ENCODE measurements around the gene PKD2L1.
"Not testable (repeated sequence)": the region's sequence is repeated elsewhere in the genome, so short reads cannot be mapped to it uniquely, and the experiment has no call there.

PKD2L1 gene

DNA sequence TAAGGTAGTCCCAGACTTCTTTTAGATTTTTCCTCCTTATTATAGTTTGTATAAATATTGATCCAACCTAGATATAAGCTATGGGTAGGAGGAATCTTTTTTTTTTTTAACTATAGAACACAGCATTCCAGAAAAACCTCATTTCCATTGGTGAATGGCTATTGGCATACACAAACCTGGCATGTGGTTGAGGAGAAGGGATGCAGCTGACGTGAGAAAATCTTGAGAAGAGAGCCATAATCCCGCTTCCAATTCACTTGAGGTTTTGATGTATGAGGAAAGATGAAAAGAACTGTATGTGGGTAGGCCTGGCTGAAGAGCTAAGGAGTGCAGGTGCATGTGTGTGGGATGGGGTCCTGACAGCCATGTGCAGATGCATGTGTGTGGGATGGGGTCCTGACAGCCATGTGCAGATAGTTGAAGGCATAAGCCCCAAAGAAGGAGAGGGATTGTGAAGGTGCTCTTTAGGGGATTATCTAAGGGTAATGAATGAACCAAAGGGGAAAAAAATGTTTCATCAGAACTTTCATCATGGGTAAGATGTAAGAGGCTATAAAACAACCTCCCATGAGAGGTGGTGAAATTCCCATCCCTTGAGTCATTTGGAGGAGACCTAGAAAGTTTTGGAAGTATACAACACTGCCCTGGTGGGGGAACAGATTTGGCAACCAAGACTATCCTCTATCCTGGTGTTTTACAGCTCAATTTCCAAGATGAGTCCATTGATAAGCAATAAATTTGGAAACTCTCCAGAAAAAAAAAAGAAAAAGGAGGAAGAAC is 3.8 kb upstream of the PKD2L1 start:
- no peak for DNase-seq

DNA sequence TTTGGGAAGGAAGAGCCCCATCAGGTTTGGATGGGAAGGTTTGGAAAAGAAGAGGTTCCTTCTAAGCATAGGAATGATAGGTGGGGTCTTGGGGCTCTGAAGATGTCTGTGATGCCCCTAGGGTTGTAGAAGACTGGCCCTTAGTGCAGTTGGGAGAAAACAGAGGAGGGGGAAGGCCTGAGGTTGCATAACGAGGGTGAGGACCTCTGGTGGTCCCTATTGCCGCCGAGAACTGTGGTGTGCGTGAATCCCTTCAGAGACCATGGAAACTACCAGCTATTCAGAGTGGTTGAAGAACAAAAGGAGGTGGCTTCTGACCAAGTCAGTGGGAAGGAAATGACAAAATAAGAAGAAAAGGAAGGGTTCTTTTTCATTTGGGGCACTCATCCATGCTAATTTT is 3.1 kb upstream of the PKD2L1 start:
- no peak for DNase-seq

DNA sequence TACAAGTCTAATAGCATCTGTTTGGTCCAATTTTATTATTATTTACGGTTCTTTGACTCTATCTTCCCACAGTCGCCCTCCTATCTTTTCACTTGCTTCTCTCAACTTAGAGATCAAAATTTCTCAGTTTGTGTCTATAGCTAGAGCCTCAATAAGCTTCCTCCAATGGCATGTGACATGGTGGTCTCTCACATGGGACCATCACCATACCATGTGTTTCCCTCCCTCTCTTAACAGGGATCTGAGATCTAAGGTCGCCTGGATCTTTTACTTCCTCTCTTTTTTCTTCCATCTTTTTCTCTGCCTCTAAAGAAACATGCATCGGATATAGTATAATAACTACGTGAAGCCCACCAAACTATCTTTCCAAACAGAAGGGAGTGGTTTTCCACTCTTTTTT is 1.8 kb downstream of the PKD2L1 start:
- no peak for DNase-seq

DNA sequence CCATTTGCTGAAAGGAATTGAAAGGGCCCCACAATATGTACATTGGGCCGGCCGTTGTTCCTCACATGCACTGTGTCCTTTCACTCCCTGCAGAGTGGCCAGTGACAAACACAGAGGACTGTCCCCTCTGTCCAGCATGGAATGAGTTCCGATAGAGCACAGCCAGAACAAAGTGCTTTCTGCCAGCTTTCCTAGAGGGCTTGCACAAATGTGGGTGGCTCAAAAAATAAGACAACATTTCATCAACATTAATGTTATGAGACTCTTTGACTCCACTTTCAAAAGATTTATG is 2.4 kb downstream of the PKD2L1 start:
- DNase-seq = no peak

DNA sequence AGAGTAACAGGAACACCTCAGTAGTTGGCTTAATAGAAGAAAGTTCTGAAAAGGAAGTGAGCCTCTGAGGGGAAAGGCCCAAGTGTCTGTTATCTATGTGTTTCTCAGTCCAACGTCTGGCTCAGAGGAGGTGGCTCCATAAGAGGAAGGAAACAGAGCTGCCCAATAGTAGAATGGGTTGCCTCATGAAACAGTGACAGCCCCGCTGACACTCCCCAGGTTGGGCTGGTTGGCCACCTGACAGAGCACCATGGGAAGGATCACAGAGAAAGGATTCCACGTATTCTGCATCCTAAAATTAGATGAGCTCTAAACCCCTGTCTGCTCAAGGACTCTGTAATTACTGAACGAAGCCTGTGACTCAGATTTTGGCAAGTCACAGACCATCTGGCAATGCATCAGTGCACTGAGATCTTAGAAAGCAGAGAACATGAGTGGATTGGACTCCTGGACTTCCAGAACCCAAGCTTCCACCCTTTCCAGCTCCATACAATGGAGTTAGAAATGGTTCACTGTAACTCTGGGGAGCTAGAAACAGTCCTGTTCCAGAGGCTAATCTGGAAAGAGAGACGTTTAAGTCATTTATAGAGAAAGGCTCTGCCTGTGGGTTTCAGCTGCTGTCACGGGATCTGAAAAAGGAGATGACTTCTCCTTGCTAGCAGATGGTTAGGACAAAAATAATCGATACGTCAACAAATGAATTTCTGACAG is 2.9 kb downstream of the PKD2L1 start:
- no peak for DNase-seq

DNA sequence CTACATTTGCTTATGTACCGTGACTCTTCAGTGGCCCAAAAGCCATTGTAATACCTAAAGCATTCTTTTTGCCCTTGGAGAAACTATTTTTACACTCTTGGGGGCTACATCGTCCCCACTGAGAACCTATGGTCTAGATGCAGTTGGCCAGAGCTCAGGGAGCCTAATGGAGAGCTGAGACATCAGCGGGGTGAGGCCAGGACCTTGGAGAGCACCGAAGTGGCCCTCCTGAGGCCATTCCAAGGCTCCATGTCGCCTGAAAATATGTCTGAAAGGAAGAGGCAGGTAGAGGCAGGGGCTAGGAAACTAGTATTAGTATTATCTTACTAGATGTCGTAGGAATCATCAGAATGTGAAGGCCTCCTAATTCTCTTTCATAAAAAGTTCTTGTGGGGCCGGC is 4.9 kb downstream of the PKD2L1 start:
- no peak for DNase-seq

DNA sequence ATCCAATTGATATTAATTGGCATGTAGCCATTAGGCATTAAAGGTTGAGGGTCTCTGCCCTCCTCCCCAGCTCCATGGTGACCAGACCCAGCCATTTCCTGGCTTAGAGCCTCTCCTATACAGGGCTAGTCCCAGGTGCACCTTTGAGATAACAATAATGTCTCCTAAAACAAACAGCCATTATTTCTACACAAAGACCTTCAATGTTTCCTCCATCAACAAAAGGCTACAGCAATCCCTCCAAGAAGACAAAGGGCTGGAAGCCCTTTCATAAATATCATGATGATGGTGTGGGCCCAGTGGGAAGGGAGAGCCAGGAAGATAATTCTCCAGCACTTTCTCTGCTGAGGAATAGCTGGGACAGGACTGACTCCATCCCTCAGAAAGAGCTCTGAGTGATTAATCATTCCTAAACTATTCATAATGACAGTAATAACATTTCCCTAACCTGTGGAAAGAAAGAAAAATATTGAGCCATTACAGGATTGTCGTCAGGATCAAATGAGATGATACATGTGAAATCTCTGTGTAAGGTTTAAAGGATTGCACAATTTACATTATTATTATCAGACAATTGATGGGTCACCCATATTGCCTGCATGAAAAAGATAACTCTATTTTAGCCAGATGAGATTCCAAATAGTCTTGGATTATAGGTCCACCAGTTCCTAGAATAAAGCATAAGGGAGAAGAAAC is 10.2 kb downstream of the PKD2L1 start:
- DNase-seq = peak; percentile 22

DNA sequence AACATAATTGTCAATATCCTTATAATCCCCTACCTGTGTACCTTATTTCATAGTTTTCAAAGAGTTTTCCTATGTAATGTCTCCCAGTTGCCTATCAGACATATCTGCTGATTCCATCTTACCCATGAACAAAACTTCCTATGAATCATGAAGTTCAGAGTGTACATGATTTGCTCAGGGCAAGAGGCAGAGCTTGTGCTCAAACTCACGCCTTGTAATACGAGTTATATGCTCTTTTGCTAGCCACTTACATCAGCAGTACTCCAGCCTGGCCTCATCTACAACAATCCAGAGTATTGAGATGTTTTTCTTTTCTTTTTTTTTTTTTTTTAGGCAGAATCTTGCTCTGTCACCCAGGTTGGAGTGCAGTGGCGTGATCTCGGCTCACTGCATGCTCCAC is 11.8 kb downstream of the PKD2L1 start:
- DNase-seq = no peak

DNA sequence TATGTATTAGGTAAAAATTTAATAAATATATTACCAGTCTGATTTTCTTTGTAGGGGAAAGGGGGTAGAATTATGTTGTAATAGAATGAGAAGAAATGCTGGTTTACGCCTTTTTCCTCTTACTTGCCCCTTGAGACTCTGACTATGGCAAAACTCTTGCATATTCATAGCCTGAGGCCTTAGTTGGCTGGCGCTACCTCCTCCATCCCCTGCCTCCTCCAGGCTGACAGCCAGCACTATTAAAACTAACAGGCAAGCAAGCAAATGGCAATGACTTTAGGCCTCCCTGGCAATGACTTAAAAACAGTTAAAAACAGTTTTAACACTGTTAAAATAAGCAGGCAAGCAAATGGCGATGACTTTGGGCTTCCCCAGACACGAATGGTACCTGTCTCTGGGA is 14.4 kb downstream of the PKD2L1 start:
- no peak for DNase-seq

DNA sequence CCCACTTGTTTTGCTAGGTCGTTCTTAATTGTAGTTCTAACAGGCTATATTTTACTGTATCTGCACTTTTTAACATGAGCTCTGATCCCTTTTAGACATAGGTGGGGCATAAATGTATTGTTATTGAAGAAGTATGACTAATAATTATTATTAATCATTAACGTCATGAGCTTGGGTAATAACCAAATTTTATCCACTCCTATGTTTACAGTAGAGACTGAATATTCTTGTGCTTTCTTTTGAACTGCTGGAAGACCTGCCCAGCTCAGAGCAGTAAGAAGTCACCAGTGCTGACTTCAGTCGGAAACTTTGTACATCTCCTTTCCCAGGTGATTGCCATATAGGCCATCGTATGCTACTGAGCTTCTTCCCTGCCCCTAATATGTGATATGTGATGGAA is 18.7 kb downstream of the PKD2L1 start:
- DNase-seq = no peak

DNA sequence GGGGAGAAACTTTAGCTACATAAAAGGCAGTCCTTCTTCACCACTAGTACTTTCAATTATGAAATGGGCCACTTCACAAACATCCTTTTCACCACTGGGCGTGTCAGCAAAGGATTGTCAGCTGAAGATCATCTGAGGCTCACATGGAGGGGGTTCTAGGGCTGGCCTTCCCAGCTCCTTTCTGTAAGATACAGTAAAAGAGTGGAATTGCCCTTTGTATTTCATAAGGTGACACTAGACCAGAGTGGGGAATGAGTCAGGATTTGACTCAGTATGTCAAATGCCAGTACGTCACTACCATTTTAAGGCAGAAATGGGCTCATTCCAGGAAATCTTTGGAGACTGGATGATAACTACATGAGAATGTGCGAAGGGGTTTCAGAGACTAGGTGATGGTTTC is 22.3 kb downstream of the PKD2L1 start:
- no peak for DNase-seq

DNA sequence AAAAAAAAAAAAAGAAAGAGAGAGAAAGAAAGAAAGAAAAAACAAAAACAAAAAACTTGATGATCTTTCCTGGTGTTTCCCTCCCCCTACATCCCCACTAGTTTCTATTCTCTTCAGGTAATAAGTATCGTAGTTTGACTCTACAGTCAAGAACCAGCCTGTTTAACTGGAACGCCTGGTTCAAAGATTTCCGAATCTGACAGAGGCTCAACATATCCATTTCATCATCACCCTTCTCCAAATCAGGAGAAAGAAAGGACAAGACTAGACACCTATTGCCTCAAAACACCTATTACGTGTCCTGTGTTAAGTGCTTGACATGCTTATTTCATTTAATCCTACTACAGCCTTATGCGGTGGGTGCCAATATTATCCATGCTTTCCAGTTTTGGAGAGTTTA is 23.2 kb downstream of the PKD2L1 start:
- no peak for DNase-seq

DNA sequence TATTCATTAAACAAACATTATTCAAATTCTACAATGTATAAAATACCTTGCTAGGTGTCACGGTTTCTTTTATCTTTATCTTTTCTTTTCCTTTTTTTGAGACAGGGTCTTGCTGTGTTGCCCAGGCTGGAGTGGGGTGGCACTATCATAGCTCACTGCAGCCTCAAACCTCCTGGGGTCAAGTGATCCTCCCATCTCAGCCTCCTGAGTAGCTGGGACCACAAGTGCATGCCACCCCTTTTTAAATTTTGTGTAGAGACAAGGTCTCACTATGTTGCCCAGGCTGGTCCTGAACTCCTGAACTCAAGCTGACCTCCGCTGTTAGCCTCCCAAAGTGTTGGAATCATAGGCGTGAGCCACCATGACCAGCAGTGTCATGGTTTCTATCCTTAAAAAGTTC is 25.6 kb downstream of the PKD2L1 start:
- DNase-seq = no peak

DNA sequence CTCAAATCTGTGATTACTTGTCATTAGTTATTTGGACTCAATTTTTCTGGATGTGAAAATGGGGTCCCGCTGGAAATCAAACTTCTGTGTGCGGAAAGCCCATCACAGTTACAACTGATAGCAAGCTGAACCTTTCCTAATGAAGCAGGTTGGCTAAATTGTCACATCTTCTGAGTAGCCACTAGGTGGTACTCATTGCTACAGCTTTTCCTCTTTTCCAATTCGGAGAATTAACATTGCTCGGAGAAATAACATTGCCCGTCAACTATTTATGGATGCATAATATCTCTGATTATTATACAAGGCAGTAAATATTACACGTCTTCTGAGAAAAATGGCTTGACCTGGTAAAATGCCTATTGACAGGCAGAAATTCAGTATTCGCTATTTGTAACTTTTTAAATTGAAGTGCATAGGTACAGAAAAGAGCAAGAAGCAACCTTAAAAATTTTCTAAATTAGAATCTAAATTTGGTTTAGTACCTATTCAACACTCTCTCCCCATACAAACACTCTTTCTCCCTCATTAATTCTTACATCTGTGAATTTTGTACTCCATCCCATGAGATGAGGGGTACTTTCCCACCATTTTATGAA is 26.2 kb downstream of the PKD2L1 start:
- peak; percentile 77 for DNase-seq

DNA sequence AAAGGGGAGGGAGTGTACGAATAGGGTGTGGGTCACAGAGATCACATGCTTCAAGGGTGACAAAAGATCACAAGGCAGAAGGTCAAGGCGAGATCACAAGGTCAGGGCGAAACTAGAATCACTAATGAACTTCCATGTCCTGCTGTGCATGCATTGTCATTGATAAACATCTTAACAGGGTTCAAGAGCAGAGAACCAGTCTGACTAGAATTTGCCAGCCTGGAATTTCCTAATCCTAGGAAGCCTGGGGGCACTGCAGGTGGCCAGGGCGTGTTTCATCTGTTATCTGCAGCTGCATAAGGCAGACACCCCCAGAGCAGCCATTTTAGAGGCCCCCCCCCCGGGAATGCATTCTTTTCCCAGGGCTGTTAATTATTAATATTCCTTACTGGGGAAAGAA is 28.9 kb downstream of the PKD2L1 start:
- DNase-seq = peak; percentile 49

DNA sequence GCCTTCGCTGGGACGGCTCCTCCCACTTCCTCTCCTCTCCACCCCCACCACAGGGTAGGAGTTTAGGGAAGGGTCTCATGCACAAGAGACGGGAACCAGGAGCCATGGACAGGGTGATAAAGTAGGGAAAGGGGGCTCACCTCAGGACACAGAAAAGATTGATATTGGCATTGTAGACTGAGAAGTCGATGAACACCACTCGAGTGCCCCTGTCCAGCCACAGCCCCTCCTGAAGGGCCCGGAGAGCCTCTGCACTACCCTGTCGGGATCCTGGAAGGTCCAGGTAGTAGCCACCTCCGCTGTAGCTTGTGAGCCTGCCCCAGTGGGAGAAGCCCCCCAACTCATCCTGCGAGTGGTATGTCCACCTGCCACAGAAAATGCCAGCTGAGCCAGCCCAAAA is 32.8 kb downstream of the PKD2L1 start:
- no peak for DNase-seq

DNA sequence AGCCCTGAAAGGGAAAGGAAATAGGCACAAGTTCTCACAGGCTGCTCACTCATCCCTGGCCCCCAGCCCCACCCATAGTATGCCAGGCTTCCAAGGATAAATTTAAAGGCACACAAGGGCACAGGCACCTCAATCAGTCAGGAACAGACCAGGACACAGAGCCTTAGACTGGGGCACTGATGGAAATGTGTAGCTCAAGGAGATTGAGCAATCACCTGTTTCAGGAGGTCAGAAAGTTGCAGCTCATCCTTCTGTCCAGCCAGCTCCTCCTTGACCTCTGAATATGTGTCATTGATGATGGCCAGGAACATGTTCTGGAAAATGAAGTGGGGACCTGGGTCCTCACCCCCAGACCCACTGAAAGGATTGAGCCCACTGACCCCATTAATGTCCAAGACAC is 37.0 kb downstream of the PKD2L1 start:
- no peak for DNase-seq

DNA sequence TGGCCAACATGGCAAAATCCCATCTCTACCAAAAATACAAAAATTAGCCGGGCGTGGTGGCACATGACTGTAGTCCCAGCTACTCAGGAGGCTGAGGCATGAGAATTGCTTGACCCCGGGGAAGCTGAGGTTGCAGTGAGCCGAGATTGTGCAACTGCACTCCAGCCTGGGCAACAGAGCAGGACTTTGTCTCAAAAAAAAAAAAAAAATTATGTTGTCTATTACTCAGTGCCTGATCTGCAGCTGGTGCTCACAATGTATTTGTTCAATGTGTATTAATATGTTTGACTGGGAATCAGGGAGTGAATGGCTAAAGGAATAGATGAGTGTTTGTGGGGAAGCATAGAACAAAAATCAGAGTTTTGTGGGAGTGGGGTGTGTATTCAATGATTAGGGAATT is 37.7 kb downstream of the PKD2L1 start:
- not testable (repeated sequence) for DNase-seq

DNA sequence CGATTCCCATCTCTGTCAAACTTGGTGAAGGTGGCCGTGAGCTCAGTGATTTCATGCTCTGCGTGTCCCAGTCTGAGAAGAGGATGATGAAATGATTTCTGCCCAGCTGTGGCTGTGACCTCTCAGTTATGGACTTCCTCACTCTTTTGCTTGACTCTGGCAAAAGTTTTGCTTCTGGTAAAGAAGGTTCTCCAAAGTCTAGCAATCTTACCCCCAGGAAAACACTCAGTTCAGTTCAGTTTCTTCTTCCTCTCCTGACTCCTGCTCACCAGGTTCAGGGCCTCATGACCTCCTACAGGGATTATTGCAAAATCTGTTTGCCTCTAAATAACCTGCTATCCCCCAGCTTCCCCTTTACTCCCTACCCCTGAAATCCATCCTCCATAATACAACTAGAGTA is 38.7 kb downstream of the PKD2L1 start:
- DNase-seq = no peak

DNA sequence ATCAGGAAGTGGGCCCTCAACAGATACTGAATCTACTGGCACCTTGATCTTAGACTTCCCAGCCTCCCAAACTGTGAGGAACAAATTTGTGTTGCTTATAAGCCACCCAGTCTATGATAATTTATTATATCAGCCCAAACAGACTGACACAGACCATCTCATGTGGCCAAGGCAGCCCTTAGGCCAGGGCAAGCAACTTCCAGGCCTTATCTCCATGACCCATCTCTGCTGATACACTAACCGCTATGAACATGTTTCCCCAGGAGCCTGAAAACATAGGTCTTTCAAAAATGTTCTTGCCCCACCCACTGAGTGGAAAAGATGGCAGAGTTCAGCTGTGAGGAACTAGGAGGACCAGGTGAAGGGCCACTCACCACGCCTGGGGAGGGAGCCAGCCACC is 40.4 kb downstream of the PKD2L1 start:
- DNase-seq = no peak

DNA sequence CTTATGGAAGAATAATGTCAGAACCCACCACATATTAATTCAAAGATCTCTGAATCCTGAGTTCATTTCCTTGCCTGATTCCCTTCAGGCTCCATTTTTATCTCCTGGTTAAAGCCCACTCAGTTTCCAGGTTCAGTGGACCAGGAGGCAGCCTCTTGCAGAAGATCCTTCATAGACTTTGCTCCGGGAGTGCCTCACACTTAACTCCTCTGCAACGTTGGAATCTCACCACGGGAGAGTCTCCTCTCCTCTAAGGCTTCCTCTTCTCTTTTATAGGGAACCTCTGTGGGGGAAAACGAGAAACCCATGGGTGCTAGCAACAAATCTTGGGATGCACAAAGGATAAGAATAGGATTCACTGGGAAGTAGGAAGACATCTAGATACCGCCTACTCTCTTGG is 41.8 kb downstream of the PKD2L1 start:
- DNase-seq = no peak

DNA sequence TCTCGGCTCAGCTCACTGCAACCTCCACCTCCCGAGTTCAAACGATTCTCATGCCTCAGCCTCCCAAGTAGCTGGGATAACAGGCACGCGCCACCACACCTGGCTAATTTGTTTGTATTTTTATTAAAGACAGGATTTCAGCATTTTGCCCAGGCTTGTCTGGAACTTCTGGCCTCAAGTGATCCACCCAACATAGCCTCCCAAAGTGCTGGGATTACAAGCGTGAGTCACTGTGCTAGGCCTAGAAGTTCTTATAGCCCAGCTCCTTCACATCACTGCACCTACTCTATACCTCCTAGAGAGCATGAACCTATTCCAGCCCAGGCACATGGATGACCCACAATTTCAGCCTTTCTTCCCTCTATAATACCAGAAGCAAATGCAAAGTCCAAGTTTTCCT is 42.3 kb downstream of the PKD2L1 start:
- no peak for DNase-seq

DNA sequence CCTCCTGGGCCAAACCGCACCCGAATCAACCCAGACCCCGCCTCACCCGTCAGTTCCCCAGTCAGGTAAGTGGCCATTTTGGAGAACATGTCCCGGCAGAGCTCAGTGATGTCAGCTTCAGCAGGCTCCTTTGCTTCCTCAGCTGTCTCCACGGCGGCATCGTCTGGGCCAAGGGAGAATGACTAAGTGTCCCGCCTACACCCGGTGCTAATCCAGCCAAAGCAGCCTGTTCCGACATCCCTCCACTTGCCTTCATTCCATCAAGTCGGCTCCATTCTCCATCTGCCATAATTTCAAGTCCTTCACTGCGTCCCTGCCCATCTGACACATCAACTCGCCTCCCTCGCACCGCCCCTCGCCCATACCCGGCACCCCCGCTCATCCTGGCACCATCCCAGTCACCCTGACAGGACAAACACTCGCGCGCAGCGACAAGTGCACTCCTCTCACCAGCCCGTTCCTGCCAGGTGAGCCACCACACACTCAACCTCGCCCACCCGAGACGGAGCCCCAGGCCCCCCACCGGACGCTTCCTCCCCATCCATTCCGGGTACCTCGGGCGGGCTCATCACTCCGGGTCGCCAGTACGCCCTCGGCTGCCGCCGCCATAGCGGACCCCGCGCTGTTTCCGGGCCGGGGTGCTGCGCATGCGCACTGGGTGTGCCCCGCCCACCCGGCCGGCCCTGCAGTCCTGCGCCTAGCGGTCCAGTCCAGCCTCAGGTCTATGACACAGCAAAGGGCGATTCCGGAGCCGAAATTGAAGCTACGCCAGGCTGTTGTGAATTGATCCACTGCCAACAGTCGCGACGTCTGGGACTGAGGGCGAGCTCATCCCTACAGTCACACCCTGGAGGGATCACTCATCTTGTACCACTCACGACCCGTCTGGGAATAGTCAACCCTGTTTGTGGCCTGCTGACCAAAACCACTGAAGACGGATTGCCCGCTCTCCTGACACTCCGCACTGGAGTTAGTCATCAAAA is 43.7 kb downstream of the PKD2L1 start, which contains the start of gene BLOC1S2:
BLOC1S2 (minus strand) TSS at position 630 of the 983 bp plus-strand sequence; CDS start at position 609, 21 bp downstream.
- DNase-seq = peak; percentile 89

Measured in DMS53 (cell line).